Fibroblast of mammary gland (primary cell): ENCODE measurements around the gene NUAK2.

Experiments used
- DNase-seq: peaks from one replicate; pipeline ENCODE4 v3.0.0-alpha.2; 2010; ENCODE audit warnings: low read depth
- H3K4me3 ChIP-seq: 2 replicates; pipeline ENCODE4 v1.5.1; 2011; ENCODE audit warnings: low read depth, mild to moderate bottlenecking, low read length, moderate library complexity; ENCODE audit not compliant: control insufficient read depth
- TF ChIP-seq, protein P1 (sequence below): conservative IDR thresholded peaks from 2 replicates; pipeline ENCODE4 v1.5.1; 2011; ENCODE audit warnings: low read depth, low read length, inconsistent platforms; ENCODE audit not compliant: control insufficient read depth, insufficient read depth

Gene NUAK2

DNA sequence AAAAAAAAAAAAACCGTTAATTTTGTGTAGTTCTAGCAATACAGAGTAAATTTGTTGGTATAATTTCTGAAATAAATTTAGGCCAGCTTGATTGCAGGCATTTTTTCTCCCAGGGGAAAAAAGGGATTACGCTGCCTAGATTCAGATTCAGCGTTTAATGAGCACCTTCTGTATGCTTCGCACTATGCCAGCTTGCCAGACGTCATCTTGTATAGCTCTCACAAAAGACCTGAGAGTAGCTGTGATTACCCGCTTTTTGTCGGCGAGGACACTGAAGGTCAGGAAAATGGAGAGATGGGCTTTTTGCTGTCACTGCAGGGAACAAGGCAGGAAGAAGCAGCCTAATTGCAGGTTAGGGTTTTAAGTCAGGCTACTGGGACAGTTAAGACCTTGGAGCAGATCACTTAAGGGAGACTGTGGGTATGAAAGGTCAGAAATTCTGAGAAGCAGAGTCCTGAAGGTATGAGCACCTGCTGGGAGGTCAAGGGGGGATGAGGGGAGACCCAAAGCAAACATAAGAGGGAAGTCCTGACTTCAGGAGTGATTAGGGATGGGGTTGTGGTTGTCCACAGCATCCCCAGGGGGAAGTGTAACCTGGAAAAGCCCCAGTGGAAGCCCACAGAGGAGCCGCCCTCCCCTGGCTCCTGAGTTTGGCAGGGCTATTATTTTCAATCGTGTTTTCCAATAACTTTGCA is 54.8 kb downstream of the NUAK2 start:
- TF ChIP-seq, protein P1, sequence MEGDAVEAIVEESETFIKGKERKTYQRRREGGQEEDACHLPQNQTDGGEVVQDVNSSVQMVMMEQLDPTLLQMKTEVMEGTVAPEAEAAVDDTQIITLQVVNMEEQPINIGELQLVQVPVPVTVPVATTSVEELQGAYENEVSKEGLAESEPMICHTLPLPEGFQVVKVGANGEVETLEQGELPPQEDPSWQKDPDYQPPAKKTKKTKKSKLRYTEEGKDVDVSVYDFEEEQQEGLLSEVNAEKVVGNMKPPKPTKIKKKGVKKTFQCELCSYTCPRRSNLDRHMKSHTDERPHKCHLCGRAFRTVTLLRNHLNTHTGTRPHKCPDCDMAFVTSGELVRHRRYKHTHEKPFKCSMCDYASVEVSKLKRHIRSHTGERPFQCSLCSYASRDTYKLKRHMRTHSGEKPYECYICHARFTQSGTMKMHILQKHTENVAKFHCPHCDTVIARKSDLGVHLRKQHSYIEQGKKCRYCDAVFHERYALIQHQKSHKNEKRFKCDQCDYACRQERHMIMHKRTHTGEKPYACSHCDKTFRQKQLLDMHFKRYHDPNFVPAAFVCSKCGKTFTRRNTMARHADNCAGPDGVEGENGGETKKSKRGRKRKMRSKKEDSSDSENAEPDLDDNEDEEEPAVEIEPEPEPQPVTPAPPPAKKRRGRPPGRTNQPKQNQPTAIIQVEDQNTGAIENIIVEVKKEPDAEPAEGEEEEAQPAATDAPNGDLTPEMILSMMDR: no peak
- H3K4me3 ChIP-seq: no peak overlapping the region
- no peak for DNase-seq

DNA sequence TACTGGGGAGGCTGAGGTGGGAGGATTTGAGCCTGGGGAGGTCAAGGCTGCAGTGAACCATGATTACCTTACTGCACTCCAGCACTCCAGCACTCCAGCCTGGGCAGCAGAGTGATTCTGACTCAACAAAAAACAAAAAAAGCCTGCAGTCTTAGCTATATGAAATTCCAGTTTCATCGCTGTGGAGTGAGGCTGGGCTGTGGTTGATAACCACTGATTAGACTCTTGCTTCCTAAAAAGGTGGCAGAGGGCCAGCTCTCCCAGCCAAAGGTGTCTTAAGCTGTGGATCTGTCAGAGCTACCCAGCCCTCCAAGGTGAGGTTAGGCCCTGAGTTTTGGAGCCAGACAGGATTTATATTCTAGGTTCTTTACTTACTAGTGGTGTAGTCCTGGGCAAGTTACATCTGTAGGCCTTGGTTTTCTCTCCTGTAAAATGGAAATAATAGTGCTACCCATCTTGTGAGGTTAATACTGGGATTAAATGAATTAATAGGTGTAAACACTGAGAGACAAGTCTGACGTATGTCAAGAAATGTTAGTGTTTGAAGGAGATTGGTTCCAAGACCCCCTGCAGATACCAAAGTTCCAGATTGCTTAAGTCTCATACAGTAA is 57.9 kb downstream of the NUAK2 start:
- TF ChIP-seq, protein P1: no peak
- DNase-seq: no peak
- H3K4me3 ChIP-seq: no peak overlapping the region

DNA sequence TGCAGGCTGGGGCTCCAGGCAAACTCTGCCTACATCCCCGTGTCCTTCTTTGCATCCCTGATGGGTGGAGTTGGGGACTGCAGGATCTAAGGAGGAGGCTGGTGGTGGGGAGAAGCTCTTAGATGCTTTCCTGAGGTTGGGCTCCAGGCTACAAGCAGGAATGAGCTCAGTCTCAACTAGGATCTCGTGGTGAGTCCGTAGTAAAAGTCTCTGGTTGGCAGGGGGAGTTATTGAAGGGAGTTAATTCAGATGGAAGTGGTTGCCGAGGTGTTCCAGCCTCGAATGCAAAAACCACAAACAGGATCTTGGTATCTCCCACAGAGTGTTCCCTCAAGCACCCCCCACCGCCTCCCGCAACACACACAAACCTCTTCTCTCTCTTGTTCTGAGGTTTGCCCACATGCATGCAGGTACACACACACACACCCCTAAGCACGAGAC is 58.8 kb downstream of the NUAK2 start:
- H3K4me3 ChIP-seq: no peak overlapping the region
- TF ChIP-seq, protein P1: no peak
- DNase-seq: no peak

DNA sequence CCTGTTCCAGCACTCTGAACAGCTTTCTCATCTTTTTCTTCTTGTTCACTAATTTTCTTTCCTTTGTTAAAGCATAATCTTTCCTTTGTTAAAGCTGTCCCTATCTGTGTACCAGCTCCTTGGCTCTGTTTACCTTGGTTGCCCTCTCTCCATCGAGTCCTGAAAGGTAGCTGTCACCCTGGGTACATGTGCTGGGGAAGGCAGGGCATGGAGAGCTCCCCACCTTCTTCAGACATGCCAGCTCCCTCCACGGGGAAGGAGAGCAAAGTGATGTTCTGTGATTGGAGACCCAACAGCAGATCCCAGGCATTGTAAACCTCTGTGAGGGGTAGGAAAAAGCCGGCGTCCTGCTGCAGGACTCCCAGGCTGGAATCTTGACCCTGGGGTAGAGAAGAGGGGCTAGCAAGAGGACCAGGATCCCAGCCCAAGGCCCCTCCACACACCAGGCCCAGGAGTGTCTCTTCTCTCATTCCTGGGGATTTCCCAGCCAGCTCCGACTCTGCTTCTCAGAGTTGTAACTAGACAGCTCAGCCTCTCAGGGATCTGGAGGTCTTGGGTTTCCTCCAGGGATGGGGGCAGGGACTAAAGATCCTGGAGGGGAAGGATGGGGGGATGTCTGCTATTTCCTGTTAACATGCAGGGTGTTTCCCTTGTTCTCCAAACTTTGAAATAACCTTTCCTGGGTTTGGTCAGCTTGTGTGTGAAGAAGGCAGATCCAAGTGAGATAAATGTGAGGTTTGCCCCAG is 59.4 kb downstream of the NUAK2 start:
- DNase-seq: peak; percentile 38
- H3K4me3 ChIP-seq: no peak overlapping the region
- TF ChIP-seq, protein P1: no peak

DNA sequence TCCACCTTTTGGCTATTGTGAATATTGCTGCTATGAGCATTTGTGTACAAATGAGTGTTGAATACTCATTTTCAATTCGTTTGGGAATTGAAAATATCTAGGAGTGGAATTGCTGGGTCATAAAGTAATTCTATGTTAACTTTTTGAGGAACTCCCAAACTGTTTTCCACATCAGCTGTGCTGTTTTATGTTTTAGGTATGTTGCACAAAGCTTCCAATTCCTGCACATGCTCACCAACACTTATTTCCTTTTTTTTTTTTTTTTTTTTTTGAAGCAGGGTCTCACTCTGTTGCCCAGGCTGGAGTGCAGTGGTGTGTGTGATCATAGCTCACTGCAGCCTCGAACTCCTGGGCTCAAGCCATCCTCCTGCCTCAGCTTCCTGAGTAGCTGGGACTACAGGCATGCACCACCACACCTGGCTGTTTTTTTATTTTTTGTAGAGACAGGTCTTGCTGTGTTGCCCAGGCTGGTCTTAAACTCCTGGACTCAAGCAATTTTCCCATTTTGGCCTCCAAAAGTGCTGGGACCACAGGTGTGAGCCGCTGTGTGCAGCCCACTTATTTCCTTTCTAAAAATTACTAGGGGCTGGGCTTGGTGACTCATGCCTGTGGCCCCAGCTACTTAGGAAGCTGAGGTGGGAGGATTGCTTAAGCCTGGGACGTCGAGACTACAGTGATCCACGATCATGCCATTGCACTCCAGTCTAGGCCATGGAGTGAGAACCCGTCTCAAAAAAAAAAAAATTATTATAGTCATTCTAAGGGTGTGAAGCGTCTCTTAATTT is 60.4 kb downstream of the NUAK2 start:
- DNase-seq: peak; percentile 72
- TF ChIP-seq, protein P1: no peak

DNA sequence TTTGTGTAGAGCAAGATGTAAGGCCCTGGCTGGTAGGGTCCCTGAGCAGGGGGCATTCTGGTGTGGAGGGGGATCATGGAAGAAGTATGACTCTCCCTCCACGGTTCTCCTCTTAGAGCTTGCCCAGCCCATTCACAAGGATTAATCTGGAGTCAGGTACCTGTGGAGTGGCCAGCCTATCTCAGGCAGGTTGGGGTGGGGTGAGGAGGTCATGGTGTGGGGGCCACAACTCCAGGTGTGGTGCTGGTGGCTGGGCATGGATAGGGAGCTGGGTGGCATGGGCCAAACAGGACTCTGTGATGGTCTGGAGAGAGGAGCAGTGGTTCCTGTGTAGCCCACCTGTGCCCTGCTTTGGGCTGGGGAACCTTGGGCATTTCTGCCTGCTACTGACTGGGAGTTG is 61.5 kb downstream of the NUAK2 start:
- DNase-seq: no peak
- TF ChIP-seq, protein P1: no peak
- no peak overlapping the region for H3K4me3 ChIP-seq

More for the DNA sequence above, 60.4 kb downstream of the NUAK2 start:
- no peak overlapping the region for H3K4me3 ChIP-seq
